Measurements from ENCODE around the gene FREM2. TPM values are rescaled to one million over a fixed set of nuclear protein-coding genes. Genes with fewer than 3 reads are reported as not detected.

Gene FREM2
- total RNA-seq, 1 experiment from 2014 or later = 3.8 TPM

DNA sequence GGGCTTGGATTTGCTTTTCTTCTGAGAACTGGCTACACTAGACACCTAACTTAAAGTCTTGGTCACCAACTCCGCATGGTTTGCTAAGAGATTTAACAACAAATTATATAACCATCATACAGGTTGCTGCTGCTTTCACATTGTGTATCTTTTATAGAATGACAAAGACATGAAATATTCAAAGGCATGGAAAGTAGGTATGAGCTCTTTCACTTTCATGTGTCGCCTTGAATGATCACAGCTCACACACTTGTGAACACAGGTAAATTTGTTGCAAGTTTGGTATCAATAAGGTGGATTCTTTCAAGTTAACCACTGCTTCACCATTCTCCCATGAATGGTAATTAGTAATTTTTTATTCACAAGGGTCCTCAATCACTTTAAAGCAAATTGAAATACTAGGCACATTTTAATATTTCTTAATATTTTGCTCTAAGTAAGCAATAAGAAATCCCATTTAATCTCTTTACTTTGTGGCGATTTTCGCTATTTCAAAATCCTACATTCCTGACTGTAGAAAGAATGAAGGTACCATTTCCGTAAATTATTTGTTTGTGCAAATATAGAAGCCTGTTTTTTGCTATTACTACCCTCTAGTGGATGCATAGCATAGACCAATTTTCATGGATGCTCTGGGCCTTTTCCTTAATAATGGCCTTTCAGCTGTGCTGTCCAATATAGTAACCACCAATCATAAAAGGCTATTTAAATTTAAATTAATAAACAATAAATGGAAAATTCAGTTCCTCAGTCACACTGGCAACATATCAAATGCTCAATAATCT lies 45.5 kb upstream of the FREM2 start:
- ChIA-PET CTCF (interaction anchor here (0.7 to 1.0 kb wide), 2 partner anchors 45 to 63 kb away, joined by 3 to 4 read pairs; partner anchors contain the start of gene FREM2), POLR2A (ENCODE audit: low non-redundant PET) (interaction anchor here (0.6 kb wide), 1 partner anchor 30 kb away, joined by 3 read pairs; no protein-coding TSS in a partner anchor)
- H3K4me1 ChIP-seq (ENCODE audit: insufficient read depth, low read length, poor library complexity, severe bottlenecking) = no peaks in the 10 kb centered on the region
- peak; percentile 35 for DNase-seq (ENCODE audit: low spot score)
- H3K27me3 ChIP-seq (replicated peaks; ENCODE audit: insufficient read depth, low read depth, low read length, poor library complexity) = no peaks in the 10 kb centered on the region
- H3K27ac ChIP-seq (ENCODE audit: low read depth, low read length, poor library complexity, severe bottlenecking) = no peak overlapping the region
- intact Hi-C loops (cut with micrococcal nuclease; ENCODE audit: unreplicated experiment) = no loop called here
- no peaks in the 10 kb centered on the region for H3K36me3 ChIP-seq (ENCODE audit: insufficient read depth, low read length, poor library complexity, severe bottlenecking)
- TF ChIP-seq EZH2 (IDR thresholded peaks at IDR 0.05; ENCODE audit: borderline replicate concordance, low read depth, low read length, poor library complexity, severe bottlenecking) = no peak
- TF ChIP-seq, protein P1, sequence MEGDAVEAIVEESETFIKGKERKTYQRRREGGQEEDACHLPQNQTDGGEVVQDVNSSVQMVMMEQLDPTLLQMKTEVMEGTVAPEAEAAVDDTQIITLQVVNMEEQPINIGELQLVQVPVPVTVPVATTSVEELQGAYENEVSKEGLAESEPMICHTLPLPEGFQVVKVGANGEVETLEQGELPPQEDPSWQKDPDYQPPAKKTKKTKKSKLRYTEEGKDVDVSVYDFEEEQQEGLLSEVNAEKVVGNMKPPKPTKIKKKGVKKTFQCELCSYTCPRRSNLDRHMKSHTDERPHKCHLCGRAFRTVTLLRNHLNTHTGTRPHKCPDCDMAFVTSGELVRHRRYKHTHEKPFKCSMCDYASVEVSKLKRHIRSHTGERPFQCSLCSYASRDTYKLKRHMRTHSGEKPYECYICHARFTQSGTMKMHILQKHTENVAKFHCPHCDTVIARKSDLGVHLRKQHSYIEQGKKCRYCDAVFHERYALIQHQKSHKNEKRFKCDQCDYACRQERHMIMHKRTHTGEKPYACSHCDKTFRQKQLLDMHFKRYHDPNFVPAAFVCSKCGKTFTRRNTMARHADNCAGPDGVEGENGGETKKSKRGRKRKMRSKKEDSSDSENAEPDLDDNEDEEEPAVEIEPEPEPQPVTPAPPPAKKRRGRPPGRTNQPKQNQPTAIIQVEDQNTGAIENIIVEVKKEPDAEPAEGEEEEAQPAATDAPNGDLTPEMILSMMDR (conservative IDR thresholded peaks at IDR 0.05; ENCODE audit: low read depth, low read length) = peak; percentile 69
- BruUV-seq (replicated peaks) = no TSS peak
- H3K4me3 ChIP-seq (ENCODE audit: low read depth, low read length, poor library complexity, severe bottlenecking) = no peak overlapping the region
- H3K9me3 ChIP-seq (ENCODE audit: low read depth, low read length, poor library complexity, severe bottlenecking) = no peaks in the 10 kb centered on the region

DNA sequence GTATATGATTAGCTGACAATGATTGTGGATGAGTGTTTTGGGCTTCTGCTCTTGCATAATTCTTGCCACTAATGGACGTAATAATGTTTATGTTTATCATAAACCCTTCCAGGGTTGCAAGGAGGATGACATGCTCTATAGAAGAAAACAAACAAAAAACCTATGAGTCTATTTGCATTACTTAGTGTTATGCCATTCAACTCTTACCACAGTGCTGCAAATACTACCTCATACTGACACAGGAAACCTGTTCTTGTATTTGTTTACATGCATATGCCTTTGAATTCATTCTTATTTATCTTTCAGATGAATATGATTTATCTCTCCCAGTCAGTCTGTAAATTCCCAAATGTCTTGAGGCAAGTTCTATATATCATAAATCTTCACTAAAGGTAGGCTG lies 39.6 kb upstream of the FREM2 start:
- no peak overlapping the region for H3K27ac ChIP-seq (ENCODE audit: low read depth, low read length, poor library complexity, severe bottlenecking)
- H3K4me1 ChIP-seq (ENCODE audit: insufficient read depth, low read length, poor library complexity, severe bottlenecking) = peaks cover 12% of the 10 kb centered on the region
- no peaks in the 10 kb centered on the region for H3K9me3 ChIP-seq (ENCODE audit: low read depth, low read length, poor library complexity, severe bottlenecking)
- intact Hi-C loops (cut with micrococcal nuclease; ENCODE audit: unreplicated experiment) = no loop called here
- CTCF ChIA-PET = no interaction called here
- H3K4me3 ChIP-seq (ENCODE audit: low read depth, low read length, poor library complexity, severe bottlenecking) = no peak overlapping the region
- H3K36me3 ChIP-seq (ENCODE audit: insufficient read depth, low read length, poor library complexity, severe bottlenecking) = no peaks in the 10 kb centered on the region
- no peak for DNase-seq (ENCODE audit: low spot score)
- no TSS peak for BruUV-seq (replicated peaks)
- no peak for TF ChIP-seq EZH2 (IDR thresholded peaks at IDR 0.05; ENCODE audit: borderline replicate concordance, low read depth, low read length, poor library complexity, severe bottlenecking)
- TF ChIP-seq, protein P1 (conservative IDR thresholded peaks at IDR 0.05; ENCODE audit: low read depth, low read length) = no peak
- POLR2A ChIA-PET (ENCODE audit: low non-redundant PET) = no interaction called here
- H3K27me3 ChIP-seq (replicated peaks; ENCODE audit: insufficient read depth, low read depth, low read length, poor library complexity) = no peaks in the 10 kb centered on the region

DNA sequence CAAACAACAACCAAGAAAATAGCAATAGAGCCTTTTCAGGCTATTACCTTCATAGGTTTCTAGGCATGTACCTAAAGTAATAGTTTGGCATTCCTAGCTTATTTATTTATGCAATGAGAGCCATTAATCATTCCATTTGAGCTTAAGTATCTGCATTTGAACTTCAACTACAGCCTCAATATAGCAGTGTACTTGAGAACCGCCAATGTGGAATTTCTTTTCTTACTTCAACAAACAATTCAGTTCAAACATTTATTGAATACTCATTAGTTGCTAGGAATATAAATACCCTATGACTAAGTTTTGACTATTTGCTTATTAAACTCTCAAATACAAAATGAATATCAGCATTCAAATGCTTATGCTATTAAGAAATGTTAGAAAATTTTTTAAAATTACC lies 38.0 kb upstream of the FREM2 start:
- Histone ChIP-seq H3K9me3 (ENCODE audit: low read depth, low read length, poor library complexity, severe bottlenecking) (no peaks in the 10 kb centered on the region), H3K4me3 (ENCODE audit: low read depth, low read length, poor library complexity, severe bottlenecking) (no peak overlapping the region), H3K27ac (ENCODE audit: low read depth, low read length, poor library complexity, severe bottlenecking) (no peak overlapping the region), H3K36me3 (ENCODE audit: insufficient read depth, low read length, poor library complexity, severe bottlenecking) (no peaks in the 10 kb centered on the region), H3K4me1 (ENCODE audit: insufficient read depth, low read length, poor library complexity, severe bottlenecking) (peaks cover 12% of the 10 kb centered on the region), H3K27me3 (replicated peaks; ENCODE audit: insufficient read depth, low read depth, low read length, poor library complexity) (no peaks in the 10 kb centered on the region)
- no peak for DNase-seq (ENCODE audit: low spot score)
- ChIA-PET CTCF (no interaction called here), POLR2A (ENCODE audit: low non-redundant PET) (no interaction called here)
- TF ChIP-seq, protein P1 (conservative IDR thresholded peaks at IDR 0.05; ENCODE audit: low read depth, low read length) = no peak
- no peak for TF ChIP-seq EZH2 (IDR thresholded peaks at IDR 0.05; ENCODE audit: borderline replicate concordance, low read depth, low read length, poor library complexity, severe bottlenecking)
- intact Hi-C loops (cut with micrococcal nuclease; ENCODE audit: unreplicated experiment) = no loop called here
- BruUV-seq (replicated peaks) = no TSS peak
